Measurements from ENCODE around the gene AP3S1.

DNA sequence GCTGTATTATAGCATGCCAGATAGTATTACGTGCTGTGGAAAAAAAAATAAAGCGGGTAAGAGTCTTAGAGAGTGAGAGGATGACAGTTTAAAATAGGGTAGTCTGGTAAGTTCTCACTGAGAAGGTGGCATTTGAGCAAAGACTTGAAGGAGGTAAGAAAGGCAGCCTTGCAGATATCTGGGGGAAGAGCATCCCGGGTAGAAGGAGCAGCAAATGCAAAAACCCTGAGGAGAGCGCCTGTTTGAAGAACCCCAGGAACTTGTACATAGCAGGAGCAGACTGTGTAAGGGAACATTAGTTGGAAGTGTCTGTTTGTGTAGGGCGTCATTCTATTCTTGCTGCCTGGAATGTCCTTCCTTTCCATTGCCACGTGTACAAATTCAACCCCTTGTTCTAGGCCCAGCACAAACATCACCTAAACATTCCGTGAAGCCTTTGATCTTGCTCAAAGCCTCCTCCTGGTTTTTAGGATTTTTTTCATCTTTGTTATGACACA is 2.6 kb downstream of the AP3S1 start:
- TF ChIP-seq CBFB (CRISPR knock-in tag; IDR thresholded peaks at IDR 0.05; ENCODE audit: low read depth) = no peak
- TF ChIP-seq, protein P1, sequence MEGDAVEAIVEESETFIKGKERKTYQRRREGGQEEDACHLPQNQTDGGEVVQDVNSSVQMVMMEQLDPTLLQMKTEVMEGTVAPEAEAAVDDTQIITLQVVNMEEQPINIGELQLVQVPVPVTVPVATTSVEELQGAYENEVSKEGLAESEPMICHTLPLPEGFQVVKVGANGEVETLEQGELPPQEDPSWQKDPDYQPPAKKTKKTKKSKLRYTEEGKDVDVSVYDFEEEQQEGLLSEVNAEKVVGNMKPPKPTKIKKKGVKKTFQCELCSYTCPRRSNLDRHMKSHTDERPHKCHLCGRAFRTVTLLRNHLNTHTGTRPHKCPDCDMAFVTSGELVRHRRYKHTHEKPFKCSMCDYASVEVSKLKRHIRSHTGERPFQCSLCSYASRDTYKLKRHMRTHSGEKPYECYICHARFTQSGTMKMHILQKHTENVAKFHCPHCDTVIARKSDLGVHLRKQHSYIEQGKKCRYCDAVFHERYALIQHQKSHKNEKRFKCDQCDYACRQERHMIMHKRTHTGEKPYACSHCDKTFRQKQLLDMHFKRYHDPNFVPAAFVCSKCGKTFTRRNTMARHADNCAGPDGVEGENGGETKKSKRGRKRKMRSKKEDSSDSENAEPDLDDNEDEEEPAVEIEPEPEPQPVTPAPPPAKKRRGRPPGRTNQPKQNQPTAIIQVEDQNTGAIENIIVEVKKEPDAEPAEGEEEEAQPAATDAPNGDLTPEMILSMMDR (IDR thresholded peaks at IDR 0.05) = no peak
- TF ChIP-seq SMAD3 (CRISPR knock-in tag; IDR thresholded peaks at IDR 0.05; ENCODE audit: borderline replicate concordance) = no peak
- no peak for TF ChIP-seq USF2 (CRISPR knock-in tag; IDR thresholded peaks at IDR 0.05)
- no peak for TF ChIP-seq SP1 (CRISPR knock-in tag; conservative IDR thresholded peaks at IDR 0.05)
- no peak for TF ChIP-seq ZBTB21 (CRISPR knock-in tag; IDR thresholded peaks at IDR 0.05; ENCODE audit: borderline replicate concordance)
- TF ChIP-seq, protein P2, sequence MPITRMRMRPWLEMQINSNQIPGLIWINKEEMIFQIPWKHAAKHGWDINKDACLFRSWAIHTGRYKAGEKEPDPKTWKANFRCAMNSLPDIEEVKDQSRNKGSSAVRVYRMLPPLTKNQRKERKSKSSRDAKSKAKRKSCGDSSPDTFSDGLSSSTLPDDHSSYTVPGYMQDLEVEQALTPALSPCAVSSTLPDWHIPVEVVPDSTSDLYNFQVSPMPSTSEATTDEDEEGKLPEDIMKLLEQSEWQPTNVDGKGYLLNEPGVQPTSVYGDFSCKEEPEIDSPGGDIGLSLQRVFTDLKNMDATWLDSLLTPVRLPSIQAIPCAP (CRISPR knock-in tag; IDR thresholded peaks at IDR 0.05) = no peak
- no peak for TF ChIP-seq NR3C1 (CRISPR knock-in tag; conservative IDR thresholded peaks at IDR 0.05; ENCODE audit: low read depth)
- TF ChIP-seq ZNF232 (CRISPR knock-in tag; IDR thresholded peaks at IDR 0.05) = no peak
- TF ChIP-seq NR1H2 (CRISPR knock-in tag; IDR thresholded peaks at IDR 0.05) = no peak

Data from WTC11 (cell line).